Esophagus mucosa (tissue), 1 donor: ENCODE results near the gene IGHMBP2. TPM values are rescaled to one million over a fixed set of nuclear protein-coding genes. Genes with fewer than 3 reads are reported as not detected.

Experiments
- ATAC-seq: fragments of 200-7000 bp; cut with Tn5 transposase; one replicate; pipeline ENCODE4 v1.9.1; 2020
- total RNA-seq: library from RNA; stranded (reverse); gene quantifications from one replicate; pipeline ENCODE4 v1.2.4, GENCODE V29; 2023
- donor health status: DM: yes; HTN: yes; CAD: no.

IGHMBP2 gene
- total RNA-seq, 1 donor from 2014 or later, result 12.6 TPM

DNA sequence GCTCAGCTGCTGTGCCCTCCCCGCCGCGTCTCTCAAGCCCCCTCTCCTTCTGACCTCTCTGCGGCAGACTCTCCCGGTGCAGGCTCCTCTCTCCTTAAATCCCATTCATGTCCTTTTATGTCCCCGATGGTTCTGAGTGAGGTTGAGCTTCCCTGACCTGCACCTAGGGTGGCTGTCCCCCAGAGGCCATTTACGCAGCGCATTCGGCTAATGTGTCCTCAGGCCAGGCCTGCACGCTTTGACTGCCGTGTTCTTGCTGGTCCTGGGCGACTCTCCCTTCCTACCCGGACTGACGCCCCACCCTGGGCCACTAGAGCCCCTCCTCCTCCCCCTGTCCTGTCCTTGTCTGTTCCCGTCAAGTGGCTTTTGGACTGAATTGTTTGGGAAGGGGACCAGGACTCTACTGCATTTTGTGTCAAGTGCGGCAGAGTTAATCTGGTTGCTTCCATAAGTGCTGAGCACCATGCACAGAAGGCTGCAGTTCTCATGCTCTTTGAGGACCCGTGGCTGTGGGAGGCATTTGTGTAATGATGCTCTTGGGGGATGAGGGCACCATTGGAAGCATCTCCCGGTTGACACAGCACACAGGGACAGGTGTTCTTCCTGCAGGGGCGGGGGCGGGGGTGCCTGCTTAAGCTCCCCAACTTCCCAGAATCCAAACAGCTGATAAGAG is 37.1 kb downstream of the IGHMBP2 start:
- ATAC-seq, result no peak

DNA sequence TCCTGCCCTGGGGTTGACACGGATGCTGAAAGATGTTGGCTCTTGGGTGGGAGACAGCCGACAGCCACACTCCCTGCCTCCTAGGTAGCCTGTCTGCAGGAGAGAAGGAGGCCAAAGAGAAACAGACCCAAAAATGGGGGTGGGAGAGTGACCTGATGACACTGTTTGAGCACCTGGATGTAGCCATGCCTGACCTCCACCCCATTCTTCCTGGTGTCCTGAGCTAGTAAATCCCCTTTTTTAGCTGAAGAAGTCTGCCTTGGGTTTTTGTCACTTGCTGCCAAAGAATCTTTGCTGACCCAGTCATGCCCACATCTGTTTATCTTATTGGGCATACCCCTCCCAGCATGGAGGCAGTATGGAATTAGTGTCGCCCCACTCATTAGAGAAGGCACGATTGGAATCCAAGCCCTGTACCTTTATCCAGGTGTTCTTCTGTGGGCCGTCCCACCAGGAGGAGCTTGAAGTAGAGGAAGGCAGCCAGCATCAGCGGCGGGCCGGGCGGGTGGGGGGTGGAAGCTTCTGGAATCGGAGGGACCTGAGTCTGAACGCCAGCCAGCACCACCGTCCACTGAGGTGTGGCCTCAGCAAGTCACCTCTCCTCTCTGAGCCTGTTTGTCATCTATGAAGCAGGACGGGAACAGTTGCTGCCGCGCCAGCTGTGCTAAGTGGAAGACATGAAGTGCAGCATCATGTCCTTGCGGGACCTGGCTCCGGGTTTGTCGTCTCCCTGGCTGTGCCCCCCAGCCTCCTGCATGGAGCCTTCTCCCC is 37.8 kb downstream of the IGHMBP2 start:
- no peak for ATAC-seq

DNA sequence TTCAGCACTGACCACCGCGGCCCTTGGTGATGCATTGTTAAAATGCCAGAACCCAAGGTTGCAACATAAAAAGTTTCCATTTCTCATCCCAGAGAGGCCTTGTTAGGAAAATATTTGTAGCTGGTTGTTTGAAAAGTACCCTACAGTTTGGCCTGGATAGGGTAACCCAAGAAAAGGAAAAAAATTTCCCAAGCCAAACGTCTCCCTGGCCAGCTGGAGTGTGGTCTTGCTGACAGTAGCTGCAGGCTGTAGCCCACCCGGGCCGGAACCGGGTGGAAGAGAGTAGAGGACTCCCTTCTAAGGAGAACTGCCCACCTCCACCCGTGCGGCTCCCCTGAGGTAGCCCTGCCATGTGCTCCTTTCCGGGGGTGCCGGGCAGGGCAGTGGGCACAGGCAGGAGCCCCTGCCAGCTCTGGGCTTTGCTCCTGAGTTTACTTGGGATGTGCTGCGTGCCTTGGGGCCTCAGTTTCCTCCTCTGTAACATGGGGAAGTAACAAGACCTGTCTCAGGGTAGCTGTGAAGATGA is 38.5 kb downstream of the IGHMBP2 start:
- no peak for ATAC-seq

DNA sequence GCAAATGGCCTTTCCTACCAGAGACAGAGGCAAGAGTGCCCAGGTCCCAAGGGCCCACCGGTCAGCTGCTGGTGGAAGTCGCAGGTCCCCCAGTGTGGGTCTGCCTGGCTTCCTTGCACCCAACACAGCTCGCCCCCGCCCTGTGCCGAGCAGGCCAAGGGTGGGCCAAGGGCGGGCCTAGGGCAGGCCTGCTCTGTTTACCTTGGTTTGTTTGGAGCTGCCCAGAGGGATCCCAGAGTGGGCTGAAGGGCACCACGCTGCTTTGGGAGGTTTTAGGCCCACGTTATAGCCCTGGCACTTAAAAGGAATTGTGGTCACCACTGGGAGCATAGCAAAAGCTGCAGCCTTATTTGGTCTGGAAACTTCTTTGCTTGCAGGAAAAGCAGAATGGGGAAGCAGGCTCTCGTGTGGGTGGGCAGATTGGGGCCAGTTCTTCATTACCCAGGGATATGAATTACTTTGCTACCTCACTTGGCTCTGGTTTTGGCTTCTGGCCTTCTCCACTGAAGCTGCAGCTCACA is 39.1 kb downstream of the IGHMBP2 start:
- ATAC-seq, result no peak

DNA sequence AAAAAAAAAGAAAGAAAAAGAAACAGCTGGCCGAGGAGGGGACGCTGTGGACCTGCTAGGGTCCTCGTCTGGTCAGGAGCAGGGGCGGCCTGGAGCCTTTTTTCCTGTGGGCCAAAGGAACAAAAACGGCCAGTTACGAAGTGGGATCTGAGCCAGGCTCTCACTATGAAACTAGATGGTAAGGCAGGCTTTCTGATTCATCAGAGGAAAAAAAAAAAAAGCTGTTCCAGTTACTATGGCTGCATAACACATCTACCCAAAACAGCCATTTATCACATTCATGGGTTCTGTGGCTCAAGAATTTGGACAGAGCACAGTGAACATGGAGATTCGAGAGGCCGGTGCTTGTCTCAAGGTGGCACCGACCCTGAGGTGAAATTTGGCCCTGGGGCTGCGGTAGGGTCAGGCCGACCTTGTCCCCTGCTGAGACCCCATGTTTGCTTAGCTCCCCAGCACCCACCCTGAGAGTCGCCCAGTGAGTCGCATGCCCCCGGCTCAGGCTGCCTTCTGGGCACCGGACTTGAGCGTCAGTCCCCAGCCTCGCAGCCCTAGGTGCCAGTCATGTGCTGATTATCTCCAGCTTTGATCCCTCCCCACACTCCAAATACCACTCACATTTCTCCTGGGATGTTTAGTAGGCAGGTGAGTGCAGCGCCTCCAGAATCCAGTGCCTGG is 42.9 kb downstream of the IGHMBP2 start:
- peak; percentile 53 for ATAC-seq

DNA sequence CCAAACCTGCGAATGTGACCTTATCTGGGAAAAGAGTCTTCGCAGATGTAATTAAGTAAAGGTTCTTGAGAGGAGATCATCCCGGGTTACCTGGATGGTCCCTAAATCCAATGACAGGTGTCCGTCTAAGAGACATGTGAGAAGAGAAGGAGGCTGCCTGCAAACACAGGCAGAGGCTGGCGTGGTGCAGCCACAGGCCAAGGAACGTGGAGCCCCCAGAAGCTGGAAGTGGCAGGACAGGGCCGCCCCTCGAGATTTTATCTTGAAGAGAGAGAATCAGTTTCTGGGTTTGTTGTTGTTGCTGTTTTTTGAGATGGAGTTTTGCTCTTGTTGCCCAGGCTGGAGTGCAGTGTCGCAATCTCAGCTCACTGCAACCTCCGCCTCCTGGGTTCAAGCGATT is 43.5 kb downstream of the IGHMBP2 start:
- ATAC-seq, result no peak

DNA sequence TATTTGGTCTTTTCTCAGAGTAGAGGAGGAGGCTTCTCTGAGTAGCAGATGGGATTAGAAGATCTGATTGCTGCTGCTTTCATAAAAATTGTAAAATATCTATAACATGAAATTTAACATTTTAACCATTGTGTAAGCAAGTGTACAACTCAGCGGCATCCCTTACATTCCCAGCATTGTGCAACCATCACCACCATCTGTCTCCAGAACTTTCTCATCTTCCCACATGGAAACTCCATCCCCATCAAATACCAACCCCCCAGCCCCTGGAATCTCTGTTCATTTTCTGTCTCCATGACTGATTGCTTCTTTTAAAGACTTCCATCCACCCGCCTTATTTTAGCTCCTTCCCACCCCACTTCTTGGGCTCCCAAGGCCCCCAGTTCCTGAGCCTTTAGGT is 44.8 kb downstream of the IGHMBP2 start:
- ATAC-seq, result no peak

DNA sequence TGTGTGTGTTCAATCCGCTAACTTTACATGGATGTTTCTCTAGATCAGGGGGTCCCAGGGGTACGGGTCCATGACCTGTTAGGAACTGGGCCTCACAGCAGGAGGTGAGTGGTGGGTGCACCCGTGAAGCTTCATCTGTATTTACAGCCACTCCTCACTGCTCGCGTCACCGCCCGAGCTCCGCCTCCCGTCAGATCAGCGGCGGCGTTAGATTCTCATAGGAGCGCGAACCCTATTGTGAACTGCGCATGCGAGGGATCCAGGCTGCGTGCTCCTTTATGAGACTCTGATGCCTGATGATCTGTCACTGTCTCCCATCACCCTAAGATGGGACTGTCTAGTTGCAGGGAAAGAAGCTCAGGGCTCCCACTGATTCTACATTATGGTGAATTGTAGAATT is 45.2 kb downstream of the IGHMBP2 start:
- no peak for ATAC-seq

DNA sequence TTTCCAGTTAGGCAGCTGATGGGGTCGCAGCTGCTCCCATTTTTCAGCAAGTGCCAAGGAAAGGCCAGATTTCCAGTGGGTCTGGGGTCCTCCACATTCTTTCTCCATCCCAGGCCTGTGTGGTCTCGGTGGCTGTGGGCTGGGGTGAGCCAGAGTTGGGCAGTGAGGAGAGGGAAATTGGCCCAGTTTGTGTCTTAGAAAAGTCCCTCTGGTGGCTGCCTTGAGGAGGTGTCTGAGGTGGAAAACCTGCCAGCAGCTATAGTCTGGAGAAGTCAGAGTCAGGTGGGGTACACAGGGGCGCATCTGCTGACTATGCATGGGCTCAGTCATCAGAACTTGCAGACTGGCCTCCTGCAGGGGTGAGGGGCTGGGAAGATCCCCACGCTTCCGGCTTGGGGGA is 46.6 kb downstream of the IGHMBP2 start:
- no peak for ATAC-seq

DNA sequence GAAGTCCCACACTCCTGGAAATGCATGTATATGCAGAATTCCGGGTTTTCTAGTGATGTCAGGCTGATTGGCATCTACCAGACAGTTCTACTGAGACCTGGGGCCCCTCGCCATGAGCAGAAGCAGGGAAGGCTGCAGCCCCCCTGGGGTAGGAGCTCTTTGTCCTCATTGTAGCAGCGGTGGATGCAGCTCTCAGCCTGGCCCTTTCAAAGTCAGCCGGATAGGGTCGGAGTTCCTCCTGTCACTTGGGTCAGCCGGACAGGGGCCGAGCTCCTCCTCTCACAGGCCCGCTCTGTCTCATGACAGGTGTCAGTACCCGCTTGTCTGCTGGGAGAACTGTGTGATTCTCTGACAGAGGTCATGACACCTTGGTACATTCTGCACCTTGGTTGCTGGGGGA is 47.1 kb downstream of the IGHMBP2 start:
- ATAC-seq, result no peak

DNA sequence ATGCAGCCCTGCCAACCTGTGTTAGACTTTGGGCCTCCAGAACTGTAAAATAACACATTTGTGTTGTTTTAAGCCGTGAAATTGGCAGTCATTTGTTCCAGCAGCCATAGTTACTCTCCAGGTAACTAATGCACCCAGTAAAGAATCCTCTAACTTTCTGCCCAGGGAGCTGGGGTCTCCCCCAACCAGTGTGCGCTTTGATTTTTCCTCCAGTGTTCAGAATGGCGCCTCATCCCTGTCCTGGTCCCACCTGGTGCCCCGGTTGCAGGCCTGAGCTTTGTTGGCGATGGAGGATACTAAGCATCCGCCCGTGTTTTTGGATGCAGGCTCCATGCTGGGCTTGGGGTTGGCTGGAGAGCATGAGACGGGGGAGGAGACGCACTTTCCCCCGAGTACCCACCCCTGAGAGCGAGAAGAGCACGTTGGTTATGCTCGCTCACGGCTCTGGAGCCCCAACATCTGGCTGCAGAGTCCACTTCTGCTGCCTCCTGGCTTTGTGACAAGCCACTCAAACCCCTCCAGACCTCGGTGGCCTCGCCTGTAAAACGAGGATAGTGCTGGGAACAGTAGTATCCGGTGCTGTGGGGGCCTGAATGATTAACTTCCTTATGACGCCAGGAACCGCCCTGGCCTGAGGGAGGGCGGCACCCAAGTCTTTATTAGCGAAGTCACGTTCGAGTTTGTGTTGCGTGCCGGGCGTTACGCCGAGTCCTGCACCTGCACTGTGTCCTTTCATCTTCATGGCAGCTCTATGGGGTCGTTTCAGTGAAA is 51.3 kb downstream of the IGHMBP2 start:
- ATAC-seq, result peak; percentile 63

DNA sequence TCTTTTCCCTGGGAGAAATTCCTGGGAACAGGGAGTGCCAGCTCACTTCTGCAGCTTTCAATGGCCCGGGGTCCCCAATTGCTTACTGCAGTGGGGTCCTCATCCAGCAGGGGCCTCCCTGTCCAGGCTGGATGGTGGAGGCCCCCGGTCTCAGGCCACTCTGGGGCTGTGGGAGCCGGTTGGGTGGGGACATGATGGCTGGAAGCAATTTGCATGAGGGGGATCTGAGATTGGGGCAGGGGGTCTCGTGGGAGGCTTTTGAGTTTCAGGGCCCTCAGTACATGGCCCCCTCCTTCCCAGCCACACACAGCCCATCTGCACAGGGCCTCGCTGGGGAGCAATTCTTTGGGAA is 51.9 kb downstream of the IGHMBP2 start:
- no peak for ATAC-seq

DNA sequence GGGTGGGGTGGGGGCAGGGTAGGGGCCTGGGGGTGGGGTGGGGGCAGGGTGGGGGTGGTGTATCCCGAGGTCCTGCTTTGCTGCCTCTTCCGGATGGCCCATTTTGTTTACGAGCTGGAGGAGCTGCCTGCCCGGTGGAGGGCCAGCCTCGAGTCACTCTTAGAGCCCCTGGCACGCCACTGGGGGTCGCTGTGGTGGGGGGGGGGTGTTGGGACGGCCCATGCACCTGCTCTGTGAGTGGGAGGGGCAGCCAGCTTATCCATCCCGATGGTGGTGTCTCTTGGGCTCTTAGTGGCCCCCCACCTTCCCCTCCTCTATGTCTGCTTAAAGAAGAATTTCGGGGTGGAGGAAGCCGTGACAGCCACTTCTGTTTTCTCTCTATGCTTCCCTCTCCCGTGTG is 52.5 kb downstream of the IGHMBP2 start:
- ATAC-seq, result no peak

DNA sequence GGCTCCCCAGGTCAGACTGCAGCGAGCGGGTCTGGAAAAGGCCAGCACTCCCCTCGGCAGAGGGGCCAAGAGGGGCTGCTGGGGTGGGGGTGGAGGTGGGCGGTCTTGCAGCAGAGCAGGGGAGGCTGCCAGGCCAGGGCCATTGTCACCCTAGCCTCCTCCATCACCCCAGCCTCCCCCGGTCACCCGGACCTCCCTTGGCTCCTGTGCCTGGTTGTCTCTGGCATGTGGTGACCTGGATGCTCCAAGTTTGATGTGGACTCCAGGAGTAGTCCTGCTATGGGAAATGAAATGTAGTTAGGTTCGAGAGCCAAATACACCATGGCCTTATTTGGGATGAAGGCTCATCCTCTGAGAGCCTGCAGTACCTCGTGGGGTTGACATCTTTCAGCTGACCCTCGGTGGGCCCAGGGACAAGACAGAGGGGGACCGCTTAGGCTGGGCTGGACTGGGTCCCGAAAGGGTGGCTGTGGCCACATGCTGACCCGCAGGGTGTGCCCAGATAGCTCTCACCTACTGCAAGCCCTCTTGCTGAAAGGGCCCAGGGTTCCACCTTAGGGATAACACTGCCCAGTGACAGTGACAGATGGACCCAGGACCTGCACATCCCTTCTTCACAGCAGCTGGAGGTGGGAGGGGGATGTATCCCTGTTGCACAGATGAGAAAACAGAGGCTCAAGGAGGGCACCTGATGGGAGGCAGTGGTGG is 53.0 kb downstream of the IGHMBP2 start:
- ATAC-seq, result no peak

DNA sequence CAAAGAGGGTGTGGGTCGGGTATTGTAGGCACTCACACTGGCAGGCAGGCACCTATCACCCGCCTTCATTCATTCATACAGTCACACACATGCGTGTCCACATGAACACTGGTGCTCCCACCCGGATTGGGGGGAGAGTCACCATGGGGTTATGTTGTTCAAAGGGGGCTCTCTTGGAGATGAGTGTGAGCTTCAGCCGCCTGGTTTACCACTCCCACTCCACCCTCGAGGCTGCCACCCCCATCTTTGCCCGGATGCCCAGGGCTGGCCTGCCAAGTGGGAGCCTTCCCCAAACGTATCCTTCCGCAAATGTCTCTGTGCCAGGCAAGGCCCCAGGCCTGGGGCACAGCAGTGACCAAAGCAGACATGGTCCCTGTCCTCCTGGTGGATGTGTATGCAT is 54.5 kb downstream of the IGHMBP2 start:
- no peak for ATAC-seq

DNA sequence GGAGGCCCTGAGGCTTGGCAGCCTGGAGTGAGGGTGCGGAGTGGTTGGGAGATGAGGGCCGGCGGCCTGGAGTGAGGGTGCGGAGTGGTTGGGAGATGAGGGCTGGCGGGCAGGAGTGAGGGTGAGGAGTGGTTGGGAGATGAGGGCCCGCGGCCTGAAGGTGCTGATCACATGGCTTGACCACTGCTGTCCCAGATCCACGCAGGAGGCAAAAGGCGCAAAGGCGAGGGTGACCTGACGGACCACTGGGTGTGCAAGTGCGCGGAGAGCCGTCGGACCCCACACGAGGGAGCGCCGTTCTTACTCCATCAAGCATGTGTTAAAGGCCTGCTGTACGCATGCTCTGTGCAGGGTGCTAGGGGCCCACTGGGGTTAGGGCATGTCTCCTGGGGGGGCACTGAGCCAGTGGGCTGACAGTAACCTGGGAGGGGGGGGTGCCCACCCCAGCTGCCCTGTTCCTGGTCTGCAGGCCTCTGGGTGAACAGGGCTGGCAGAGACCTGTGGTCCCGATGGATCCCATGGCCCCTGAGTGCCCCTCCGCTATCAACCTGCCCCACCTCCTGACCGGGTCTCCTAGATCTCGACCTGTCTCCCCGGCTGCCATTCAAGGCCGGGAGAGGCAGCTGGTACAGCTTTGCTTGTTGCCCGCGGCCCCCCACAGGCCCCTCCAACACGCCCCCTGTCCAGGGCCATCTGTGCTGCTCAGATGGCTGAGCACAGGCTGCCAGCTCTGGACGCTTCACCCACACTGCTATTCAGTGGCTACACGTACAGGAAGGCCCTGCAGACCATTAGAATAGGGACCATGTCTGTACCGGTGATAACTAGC is 56.0 kb downstream of the IGHMBP2 start:
- ATAC-seq, result no peak

DNA sequence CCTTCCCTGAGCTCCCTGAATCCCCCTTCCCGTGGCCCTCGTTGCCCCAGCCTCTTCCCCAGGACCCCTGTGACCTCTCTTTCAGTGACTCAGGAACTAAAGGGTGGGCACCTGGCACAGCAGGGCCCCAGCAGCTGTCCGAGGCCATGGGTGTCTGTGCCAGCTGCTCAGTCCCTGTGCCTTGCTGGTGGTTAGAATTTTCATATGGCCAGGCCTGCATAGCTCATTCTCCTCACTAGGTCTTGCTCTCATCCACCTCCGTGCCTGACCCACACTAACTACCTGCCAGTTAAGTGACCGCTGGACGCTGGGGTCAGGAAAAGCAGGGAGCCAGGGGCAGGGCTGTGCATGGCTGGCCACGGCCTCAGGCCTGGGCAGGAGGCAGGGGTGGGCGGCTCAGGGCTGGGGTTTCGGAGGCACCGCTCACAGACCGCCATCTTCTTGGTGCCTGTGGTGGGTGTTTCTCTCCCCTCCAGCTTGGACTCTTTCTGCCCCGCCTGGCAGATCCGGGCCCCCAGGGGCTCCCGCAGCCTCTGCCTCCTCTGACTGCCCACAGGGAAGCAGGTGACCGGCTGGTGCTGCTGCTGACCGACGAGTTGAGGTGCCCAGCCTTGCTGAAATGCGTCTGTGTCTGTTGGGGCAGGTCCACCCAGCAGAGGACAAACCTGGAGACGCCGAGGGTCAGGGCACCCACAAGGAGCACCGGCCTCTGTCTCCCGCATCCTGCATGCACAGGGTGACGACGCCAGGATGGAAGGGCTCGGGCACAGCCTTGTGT is 56.8 kb downstream of the IGHMBP2 start:
- ATAC-seq, result no peak

DNA sequence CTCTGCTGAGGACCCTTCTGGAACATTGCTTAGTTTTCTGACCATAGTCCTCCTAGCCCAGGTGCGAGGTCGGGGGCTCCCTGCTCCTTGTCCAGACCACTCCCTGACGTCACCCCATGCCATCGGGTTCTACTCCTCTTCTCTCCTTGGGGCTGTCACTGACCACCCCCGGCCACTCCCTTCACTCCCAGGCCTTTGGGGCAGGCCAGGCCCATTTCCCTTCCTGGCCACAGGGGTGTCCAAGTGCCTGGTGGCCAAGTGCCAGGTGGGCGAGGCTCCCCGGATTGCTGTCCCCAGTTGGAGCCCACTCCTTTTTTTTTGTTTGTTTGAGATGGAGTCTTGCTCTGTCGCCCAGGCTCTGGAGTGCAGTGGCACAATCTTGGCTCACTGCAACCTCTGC is 57.6 kb downstream of the IGHMBP2 start:
- ATAC-seq, result no peak

DNA sequence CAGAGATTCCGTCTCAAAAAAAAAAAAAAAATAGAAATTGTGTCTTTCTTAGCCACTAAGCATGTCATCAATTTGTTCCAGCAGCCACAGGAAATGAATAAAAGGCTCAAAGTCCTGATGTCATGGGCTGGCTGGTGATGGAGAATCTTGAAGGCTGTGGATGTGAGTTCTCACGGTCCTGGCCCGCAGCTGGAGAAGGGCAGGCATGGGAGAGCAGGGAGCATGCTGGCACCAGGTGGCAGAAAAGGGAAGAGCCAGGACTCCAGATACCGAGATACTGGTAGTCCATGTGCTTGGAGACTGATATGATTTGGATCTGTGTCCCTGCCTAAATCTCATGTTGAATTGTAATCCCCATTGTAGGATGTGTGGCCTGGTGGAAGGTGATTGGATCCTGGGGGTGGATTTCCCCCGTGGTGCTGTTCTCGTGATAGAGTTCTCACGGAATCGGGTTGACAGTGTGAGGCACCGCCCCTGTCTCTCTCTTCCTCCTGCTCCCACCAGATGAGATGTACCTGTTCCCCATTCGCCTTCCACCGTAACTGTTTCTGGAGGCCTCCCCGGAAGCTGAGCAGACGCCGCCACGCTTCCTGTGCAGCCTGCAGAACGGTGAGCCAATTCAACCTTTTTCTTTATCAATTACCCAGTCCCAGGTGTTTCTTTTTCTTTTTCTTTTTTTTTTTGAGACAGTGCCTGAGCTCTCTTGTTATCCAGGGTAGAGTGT is 59.0 kb downstream of the IGHMBP2 start:
- no peak for ATAC-seq

DNA sequence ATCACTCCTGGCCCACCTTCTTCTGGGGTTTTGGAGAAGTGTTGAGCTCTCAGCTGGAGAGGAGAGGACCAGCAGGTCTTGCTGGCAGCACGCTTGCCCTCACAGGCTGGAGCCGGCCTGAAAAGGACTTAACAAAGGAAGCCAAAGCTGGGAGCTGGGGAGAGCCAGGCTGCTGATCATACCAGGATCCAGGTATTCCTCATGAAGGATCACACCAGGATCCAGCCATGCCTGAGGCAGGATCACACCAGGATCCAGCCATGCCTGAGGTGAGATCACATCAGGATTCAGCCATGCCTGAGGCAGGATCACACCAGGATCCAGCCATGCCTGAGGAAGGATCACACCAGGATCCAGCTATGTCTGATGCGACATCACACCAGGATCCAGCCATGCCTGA is 60.1 kb downstream of the IGHMBP2 start:
- ATAC-seq, result peak; percentile 66
